Tongue (tissue), 2 donors: ENCODE measurements around the gene HMGB4. TPM values are rescaled to one million over a fixed set of nuclear protein-coding genes. Genes with fewer than 3 reads are reported as not detected.

ENCODE experiments used
- DNase-seq: peaks from one replicate; pipeline ENCODE4 v3.0.0-alpha.2; 2015
- total RNA-seq: library from RNA; depleted of rRNA; stranded (reverse); fragments of >200 nt; gene quantifications from one replicate; pipeline ENCODE4 v1.2.3, GENCODE V29; 2014

HMGB4 gene
- total RNA-seq, 1 donor from 2014 or later: not detected

- DNase-seq: no peak
Observed at GRCh38 chr1:33898406-33898805, 34.5 kb downstream of the HMGB4 start.

DNA sequence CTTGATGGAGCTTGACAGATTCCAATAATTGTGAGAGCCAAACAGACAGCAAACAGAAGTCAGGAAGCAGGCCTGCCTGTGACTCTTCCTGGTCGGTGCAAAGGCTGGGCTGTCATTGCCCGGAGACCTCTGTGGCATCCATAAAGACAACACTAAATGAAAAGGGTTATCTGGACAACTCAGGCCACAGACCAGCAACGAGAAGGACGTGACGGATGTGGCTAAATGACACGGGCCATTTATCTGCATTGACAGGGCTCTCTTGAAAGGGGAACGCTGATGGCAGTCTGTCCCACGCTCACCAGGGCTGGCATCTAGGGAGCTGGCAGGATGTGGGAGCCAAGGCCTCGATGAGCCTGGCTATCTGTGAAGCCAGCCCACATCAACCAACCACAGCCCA lies 35.0 kb downstream of the HMGB4 start:
- DNase-seq: no peak

GRCh38 chr1:33899746-33900145 lies 35.9 kb downstream of the HMGB4 start:
- no peak for DNase-seq

- no peak for DNase-seq
Observed at GRCh38 chr1:33902486-33903209, 38.8 kb downstream of the HMGB4 start.

DNA sequence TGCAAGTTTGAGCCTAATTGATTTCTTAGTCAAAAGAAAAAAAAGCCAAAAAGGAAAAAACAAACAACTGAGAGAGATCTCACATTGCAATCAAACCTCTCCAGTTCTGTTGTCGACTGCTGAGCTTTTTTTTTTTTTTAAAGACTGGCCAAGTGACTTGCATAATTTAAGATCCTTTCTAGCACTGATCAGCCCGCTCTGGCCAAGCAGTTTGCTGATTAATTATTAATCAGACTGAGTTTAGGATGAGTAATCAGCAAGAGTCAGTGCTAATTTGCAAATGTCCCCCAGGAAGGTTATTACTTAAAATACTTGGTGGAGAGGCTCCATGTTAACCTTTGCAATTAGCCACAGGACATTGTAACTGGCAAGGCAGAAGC lies 39.3 kb downstream of the HMGB4 start:
- DNase-seq: no peak

GRCh38 chr1:33905241-33905640 lies 41.4 kb downstream of the HMGB4 start:
- no peak for DNase-seq

DNA sequence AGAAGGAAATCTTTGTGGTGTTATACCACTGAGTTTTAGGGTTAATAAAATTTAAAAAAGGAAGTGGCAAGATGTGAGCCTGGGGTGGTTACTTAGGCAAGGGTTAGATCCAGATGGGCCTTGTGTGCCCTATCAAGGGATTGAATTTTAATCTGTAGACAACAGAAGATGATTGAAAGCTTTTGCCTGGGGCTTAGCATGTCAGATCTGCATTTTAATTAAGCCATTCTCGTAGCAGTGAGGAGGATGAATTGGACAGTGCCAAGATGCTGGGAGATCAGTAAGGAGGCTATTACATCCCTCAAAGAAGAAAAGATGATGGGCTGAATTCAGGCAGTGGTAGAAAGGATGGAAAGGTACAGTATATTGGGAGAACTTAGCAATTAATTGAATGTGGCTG lies 42.3 kb downstream of the HMGB4 start:
- no peak for DNase-seq

GRCh38 chr1:33908324-33908956 lies 44.6 kb downstream of the HMGB4 start:
- peak; percentile 45 for DNase-seq
